ENCODE data around the gene CAPN15.

The CAPN15 gene

DNA sequence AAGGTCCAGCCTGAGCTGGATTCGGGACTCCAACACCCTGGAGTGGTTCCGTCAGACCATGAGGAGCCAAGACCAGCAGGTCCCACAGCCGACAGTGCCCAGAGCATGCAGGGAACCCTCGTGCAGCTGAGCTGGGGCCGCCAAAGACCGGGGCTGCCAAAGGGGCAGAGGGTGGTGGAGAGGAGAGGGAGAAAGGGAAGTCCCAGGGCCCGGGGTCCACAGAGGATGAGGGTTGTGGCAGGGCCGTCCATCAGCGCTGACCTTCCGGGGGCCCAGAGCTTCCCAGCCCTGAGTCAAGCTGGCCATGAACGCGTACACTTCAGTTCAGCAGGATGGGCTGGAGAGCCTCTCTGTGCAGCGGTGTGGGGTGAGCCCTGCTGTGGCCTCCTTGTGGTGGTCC is 6.7 kb upstream of the CAPN15 start:
- no peak for TF ChIP-seq RAD21 (IDR thresholded peaks at IDR 0.05; ENCODE audit: low read depth)
- no peak for TF ChIP-seq EP300 (IDR thresholded peaks at IDR 0.05; ENCODE audit: borderline replicate concordance)
- TF ChIP-seq NFIC (IDR thresholded peaks at IDR 0.05), result no peak
- TF ChIP-seq TAF1 (IDR thresholded peaks at IDR 0.05; ENCODE audit: low read depth), result no peak
- TF ChIP-seq CEBPB (IDR thresholded peaks at IDR 0.05), result no peak
- TF ChIP-seq, protein P1, sequence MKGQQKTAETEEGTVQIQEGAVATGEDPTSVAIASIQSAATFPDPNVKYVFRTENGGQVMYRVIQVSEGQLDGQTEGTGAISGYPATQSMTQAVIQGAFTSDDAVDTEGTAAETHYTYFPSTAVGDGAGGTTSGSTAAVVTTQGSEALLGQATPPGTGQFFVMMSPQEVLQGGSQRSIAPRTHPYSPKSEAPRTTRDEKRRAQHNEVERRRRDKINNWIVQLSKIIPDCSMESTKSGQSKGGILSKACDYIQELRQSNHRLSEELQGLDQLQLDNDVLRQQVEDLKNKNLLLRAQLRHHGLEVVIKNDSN (IDR thresholded peaks at IDR 0.05), result no peak
- TF ChIP-seq EGR1 (IDR thresholded peaks at IDR 0.05), result no peak
- TF ChIP-seq CREB1 (IDR thresholded peaks at IDR 0.05; ENCODE audit: low read depth), result no peak
- no peak for TF ChIP-seq ZBTB7A (IDR thresholded peaks at IDR 0.05; ENCODE audit: low read depth)
- TF ChIP-seq, protein P2, sequence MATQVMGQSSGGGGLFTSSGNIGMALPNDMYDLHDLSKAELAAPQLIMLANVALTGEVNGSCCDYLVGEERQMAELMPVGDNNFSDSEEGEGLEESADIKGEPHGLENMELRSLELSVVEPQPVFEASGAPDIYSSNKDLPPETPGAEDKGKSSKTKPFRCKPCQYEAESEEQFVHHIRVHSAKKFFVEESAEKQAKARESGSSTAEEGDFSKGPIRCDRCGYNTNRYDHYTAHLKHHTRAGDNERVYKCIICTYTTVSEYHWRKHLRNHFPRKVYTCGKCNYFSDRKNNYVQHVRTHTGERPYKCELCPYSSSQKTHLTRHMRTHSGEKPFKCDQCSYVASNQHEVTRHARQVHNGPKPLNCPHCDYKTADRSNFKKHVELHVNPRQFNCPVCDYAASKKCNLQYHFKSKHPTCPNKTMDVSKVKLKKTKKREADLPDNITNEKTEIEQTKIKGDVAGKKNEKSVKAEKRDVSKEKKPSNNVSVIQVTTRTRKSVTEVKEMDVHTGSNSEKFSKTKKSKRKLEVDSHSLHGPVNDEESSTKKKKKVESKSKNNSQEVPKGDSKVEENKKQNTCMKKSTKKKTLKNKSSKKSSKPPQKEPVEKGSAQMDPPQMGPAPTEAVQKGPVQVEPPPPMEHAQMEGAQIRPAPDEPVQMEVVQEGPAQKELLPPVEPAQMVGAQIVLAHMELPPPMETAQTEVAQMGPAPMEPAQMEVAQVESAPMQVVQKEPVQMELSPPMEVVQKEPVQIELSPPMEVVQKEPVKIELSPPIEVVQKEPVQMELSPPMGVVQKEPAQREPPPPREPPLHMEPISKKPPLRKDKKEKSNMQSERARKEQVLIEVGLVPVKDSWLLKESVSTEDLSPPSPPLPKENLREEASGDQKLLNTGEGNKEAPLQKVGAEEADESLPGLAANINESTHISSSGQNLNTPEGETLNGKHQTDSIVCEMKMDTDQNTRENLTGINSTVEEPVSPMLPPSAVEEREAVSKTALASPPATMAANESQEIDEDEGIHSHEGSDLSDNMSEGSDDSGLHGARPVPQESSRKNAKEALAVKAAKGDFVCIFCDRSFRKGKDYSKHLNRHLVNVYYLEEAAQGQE (IDR thresholded peaks at IDR 0.05; ENCODE audit: low read depth), result no peak
- TF ChIP-seq TEAD4 (IDR thresholded peaks at IDR 0.05), result no peak
- no peak for TF ChIP-seq TCF12 (IDR thresholded peaks at IDR 0.05; ENCODE audit: low read depth)
- TF ChIP-seq FOXM1 (IDR thresholded peaks at IDR 0.05; ENCODE audit: borderline replicate concordance, low read depth), result no peak
- TF ChIP-seq, protein P3, sequence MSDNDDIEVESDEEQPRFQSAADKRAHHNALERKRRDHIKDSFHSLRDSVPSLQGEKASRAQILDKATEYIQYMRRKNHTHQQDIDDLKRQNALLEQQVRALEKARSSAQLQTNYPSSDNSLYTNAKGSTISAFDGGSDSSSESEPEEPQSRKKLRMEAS (IDR thresholded peaks at IDR 0.05), result no peak
- no peak for TF ChIP-seq YY1 (IDR thresholded peaks at IDR 0.05; ENCODE audit: low read depth)

DNA sequence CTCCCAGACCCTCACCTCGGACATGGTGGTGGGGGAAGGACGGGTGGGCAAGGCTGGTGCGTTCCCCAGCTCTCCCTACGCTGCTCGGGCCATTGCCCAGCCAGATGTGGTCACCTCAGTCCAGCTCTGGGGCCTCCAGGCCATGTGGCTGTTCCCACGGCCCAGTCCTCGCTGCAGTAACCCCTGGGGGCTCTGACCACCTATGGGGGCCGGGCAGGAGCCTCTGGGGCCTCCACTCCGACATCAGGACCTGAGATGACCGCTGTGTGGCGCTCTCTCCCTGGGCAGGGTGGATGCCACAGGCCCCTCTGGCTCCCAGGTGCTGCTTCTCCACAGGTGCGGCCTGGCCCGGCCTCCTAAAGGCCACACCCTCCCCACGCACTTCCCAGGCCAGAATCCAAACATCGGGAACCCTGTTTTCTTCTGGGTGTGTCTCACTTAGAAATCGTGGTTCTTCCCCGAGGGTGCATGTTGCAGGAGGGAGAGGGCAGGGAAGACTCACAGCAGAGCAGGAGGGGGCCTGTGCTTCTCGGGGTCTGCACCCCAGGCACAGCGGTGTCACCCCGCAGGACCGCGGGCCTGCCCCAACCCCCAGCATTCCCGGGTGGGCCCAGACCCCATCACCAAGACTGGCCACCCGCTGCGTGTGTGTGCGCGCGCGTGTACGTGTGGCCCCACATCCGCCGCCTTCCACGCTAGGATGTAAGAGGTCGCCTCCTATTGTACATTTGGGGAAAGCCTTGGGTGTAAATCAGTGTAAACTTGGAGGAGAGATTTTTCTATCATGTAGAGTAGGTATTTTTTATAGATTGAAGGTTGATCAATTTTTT is 5.9 kb upstream of the CAPN15 start:
- TF ChIP-seq FOXM1 (IDR thresholded peaks at IDR 0.05; ENCODE audit: borderline replicate concordance, low read depth) (no peak), RAD21 (IDR thresholded peaks at IDR 0.05; ENCODE audit: low read depth) (no peak), CREB1 (IDR thresholded peaks at IDR 0.05; ENCODE audit: low read depth) (no peak), TCF12 (IDR thresholded peaks at IDR 0.05; ENCODE audit: low read depth) (no peak), CEBPB (IDR thresholded peaks at IDR 0.05) (no peak), NFIC (IDR thresholded peaks at IDR 0.05) (no peak), EP300 (IDR thresholded peaks at IDR 0.05; ENCODE audit: borderline replicate concordance) (no peak), ZBTB7A (IDR thresholded peaks at IDR 0.05; ENCODE audit: low read depth) (no peak), EGR1 (IDR thresholded peaks at IDR 0.05) (no peak), YY1 (IDR thresholded peaks at IDR 0.05; ENCODE audit: low read depth) (no peak), TAF1 (IDR thresholded peaks at IDR 0.05; ENCODE audit: low read depth) (no peak)
- TF ChIP-seq, protein P3 (IDR thresholded peaks at IDR 0.05), result no peak
- TF ChIP-seq, protein P1 (IDR thresholded peaks at IDR 0.05), result no peak

DNA sequence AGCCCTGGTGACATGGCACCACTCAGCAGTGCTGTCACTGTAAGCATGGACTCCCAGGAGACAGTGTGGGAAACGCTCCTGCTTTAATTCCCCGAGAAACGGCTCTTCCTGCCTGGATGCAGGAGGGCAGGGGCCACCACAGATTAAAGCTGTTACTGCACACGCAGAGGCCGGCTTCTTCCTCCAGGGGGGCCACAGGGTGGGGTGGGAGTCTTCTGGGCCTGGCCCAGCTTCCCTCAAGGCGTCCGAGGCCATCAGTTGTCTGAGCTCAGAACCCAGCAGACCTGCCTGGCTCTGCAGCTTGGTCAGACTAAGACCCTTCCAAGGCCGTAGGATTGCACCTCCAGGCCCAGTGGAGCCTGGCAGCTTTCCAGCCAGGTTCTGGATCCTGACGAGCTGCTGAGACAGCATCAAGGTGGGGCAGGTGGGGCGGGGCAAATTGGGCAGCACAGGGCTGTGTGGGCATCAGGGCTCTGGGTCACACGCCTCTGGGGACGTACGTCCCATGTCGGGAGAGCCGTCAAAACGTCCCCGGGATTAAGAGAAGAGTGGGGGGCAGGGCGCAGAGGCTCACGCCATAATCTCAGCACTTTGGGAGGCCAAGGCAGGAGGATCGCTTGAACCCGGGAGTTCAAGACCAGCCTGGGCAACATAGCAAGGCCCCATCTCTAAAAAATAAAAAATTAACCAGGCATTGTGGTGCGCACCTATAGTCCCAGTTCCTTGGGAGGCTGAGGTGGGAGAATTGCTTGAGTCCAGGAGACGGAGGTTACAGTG is 5.0 kb upstream of the CAPN15 start:
- no peak for TF ChIP-seq TAF1 (IDR thresholded peaks at IDR 0.05; ENCODE audit: low read depth)
- TF ChIP-seq, protein P1 (IDR thresholded peaks at IDR 0.05), result no peak
- TF ChIP-seq, protein P2 (IDR thresholded peaks at IDR 0.05; ENCODE audit: low read depth), result no peak
- no peak for TF ChIP-seq ZBTB7A (IDR thresholded peaks at IDR 0.05; ENCODE audit: low read depth)
- TF ChIP-seq YY1 (IDR thresholded peaks at IDR 0.05; ENCODE audit: low read depth), result no peak
- TF ChIP-seq TEAD4 (IDR thresholded peaks at IDR 0.05), result no peak
- no peak for TF ChIP-seq TCF12 (IDR thresholded peaks at IDR 0.05; ENCODE audit: low read depth)
- no peak for TF ChIP-seq CEBPB (IDR thresholded peaks at IDR 0.05)
- TF ChIP-seq EP300 (IDR thresholded peaks at IDR 0.05; ENCODE audit: borderline replicate concordance), result no peak
- TF ChIP-seq RAD21 (IDR thresholded peaks at IDR 0.05; ENCODE audit: low read depth), result no peak
- no peak for TF ChIP-seq NFIC (IDR thresholded peaks at IDR 0.05)
- TF ChIP-seq EGR1 (IDR thresholded peaks at IDR 0.05), result no peak

DNA sequence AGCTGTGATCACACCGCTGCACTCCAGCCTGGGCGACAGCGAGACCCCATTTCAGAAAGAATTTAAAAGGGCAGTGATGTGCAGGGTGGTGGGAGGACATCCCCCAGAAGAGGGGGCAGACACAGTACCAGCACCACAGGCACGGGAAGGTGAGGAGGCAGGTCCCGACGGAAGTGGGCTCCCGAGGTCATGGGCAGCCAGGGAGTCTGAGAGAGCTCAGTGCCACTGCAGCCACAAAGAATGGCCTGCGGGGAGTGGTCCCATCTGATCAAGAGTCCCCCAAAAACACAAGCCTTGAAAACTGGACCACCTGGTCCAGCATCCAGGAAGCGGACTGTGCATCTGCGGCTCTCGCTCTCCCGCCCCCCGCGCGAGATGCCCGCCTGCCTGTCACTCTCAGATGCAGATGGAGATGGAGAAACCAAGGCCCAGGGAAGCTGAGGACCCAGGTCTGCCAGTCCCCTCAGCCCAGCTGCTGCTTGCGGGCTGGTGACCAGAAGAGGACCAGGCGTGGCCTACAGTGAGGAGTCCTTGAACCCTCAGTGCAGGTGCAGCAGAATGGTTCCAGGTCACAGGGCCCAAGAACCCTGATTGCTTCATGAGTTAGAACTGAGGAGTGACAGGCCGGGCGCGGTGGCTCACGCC is 4.3 kb upstream of the CAPN15 start:
- TF ChIP-seq, protein P3 (IDR thresholded peaks at IDR 0.05), result no peak
- TF ChIP-seq CREB1 (IDR thresholded peaks at IDR 0.05; ENCODE audit: low read depth) (no peak), CEBPB (IDR thresholded peaks at IDR 0.05) (no peak), FOXM1 (IDR thresholded peaks at IDR 0.05; ENCODE audit: borderline replicate concordance, low read depth) (no peak), TAF1 (IDR thresholded peaks at IDR 0.05; ENCODE audit: low read depth) (no peak)

All from Ishikawa (cell line).